Fibroblast of skin of right quadriceps (primary cell): ENCODE data around the gene ZNF19.

ENCODE experiments used
- DNase-seq: peaks from one replicate; pipeline ENCODE4 v3.0.0-alpha.2; 2013

ZNF19 gene

DNA sequence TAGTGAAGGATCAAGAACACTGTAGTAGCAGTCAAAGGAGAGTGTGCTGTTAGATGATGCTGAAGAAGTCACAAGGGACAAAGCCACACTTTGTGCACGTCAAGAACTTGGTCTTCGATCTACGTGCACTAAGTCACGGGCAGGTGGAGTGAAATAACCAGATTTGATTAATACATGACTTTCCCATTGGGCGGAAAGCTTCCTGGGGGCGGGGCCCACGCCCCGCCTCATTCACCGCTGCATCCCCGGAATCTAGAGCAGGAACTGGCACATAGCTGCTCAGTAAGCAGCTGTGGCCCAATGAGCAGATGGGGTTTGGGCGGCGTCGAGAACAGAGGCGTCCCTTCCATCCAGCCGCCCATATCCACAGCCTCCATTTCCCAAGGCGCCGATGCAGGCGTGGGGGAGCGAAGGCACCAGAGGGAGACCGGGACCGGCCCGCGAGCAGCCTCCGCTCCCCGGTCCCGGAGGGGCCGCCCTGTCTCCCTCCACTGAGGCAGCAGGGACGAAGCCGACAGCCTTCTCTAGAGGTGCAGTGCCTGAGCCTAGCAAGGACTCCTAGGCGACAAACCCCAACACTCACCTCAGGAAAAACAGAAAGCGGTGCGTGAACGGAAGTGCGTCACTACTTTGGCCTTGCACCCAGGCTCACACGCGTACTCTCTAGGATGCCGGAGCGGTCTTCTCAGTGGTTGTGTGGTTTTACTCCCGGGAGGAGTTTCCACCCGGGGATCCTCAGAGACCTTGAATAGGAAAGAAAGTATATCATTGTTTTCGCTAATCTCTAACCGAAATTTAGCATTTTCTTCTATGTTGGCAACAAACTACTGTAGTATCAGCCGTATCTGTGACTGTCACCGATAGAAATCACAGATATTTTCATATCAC is 4.9 kb downstream of the ZNF19 start:
- peak; percentile 91 for DNase-seq

DNA sequence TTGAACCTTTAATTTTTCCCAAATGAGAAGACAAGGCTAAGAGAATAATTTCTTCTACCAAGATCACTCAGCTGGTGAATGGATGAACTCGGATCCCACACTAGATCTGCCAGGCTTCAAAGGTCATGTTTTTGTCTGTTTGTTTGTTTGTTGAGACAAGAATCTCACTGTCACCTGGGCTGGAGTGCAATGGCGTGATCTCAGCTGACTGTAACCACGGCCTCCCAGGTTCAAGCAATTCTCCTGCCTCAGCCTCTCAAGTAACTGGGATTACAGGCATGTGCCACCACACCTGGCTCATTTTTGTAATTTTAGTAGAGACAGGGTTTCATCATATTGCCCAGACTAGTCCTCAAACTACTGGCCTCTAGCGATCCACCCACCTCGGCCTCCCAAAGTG is 6.6 kb downstream of the ZNF19 start:
- no peak for DNase-seq

DNA sequence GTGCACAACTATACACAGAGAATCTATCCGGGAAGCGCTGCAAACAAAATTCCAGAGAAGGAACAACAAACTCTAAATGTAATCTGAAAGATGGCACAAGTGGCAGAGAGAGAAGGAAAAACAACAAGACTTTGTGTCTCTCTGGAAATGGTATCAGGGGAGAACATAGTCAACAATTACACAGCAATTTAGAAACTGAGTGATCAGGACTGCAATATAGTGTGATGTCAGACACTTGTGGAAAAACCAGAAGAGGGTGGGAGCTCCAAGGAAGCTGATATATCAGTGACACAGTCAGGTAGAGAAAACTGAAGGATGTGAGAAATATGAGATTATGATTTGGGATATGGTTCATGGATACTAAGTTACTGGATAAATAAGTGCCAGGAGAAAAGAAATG is 8.2 kb downstream of the ZNF19 start:
- no peak for DNase-seq

DNA sequence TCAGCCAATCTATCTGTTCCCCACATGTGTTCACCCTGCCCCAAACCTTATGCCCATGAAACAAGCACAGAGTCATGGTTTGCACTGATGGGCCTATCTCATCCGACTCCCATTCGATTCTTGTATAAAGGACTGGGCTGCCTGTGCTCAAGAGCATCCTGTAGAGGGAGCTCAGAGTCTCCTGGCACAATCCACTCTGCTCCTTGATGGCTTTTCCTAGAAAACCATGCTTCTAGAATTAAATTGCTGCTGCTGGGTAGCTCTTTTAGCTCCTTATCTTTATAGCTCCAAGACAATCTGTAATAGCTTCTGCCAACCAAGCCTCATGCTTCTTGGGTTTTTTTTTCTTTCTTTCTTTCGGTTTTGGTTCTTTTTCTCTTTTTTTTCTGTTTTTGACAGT is 9.7 kb downstream of the ZNF19 start:
- DNase-seq: no peak

DNA sequence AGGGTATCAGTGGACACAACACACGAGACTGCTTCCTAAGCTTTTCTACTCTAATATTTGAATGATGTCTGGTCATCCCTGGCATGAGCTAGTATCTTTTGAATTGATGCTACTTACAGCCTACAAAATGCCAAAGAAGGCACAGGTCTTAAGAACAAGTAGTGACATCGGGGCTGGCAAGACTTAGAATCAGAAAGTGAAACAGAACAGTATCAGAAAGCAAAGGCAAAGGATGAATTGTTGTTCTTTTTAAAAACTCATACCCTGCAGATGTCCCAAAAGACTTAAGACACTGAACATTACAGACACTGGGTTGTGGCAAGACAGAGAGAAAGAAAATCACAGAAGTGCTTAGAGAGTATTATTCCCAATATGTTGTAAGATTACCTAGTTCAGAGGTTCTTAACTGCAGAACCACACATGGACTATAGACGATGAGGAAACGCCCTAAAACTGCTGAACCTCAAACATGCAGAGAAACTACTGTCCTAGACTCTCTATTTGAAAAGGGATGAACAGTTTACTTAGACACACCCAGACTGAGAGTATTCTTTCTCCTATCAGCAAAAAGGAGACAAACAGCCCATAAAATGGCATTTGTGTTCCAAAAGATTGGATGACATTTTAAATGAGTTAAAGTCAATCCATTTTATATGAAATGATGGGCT is 12.5 kb downstream of the ZNF19 start:
- DNase-seq: no peak

DNA sequence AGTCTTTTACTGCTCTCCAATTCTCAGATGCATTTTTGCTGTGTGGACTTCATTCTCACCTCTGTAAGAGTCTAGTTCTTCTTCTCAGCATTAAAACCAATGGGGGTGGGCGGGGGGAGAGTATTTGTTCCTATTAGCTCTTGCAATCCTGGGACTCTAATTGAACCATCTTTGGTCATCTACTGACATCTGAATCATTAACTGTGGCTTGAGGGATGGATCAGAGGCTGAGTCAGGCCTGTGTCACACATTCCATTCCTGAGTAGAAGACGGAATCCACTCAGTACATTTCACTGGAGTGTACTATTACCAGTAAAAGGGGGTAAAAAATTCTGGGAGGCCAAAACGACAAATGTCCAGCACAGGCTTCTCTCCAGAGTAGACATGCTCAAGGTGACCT is 14.3 kb downstream of the ZNF19 start:
- DNase-seq: peak; percentile 94

DNA sequence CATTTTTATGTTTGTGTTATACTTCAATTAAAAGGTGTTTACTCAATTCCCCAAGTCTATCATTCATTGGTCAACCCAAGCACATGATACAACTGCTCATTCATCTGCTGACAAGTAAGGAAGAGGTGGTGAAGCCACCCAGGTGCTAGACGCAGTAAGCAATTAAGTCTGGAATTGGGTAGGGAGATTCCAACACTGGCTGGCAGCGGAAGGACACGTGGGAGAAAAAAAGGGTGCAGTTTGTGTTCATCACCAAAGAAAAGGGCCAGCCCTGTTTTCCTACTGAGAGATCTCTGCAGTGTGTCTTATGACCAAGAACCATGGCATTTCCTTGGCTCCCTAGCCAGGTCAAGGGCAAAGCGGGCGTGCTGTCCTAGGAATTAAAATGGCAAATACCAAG is 15.2 kb downstream of the ZNF19 start:
- no peak for DNase-seq

DNA sequence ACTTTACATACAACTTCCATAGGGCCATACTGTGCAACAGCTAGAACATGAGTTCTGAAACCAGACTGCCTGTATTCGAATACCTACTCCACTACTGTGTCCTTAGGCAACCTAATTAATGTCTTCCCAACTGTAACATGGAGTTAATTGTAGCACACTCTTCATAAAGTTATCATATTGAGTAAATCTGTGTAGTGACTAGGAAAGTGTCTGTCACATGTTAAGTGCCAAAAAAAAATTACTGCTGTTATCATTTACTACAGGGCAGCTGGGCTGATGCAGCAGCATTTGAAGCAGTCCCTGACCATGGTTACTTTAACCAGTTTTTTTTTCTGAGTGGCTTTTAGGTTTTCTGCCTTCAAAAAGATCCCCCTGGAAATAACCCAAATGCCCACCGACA is 16.2 kb downstream of the ZNF19 start:
- no peak for DNase-seq

DNA sequence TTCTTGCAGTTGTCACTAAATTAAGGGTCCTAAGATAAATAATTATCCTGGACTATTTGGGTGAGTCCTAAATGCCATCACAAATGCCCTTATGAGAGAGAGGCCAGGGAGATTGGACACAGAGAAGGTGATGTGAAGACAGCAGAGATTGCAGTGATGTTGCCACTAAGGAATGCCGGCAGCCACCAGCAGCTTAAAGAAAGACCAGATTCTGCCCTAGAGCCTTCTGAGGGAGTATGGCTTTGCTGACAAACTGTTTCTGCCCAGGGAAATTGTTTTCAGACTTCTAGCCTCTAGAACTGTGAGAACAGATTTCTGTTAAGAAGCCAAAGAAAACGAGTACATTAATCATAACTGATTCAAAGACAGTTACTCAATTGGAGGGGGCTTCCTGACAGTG is 17.1 kb downstream of the ZNF19 start:
- no peak for DNase-seq

DNA sequence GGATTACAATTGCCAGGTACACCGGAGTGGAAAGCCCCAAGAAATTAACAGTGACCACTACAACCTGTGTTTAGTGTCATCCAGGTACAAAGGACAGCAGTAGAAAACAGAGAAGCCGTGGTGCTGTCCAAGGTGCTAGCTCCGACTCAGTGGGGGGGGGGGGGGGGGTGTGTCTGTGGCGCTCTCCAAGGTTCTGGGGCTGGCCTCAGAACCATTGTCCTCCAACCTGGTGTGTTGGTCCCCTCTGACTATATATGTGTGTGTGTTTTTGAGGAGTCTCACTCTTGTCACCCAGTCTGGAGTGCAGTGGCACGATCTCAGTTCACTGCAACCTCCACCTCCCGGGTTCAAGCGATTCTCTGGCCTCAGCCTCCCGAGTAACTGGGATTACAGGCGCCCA is 21.3 kb downstream of the ZNF19 start:
- peak; percentile 39 for DNase-seq

DNA sequence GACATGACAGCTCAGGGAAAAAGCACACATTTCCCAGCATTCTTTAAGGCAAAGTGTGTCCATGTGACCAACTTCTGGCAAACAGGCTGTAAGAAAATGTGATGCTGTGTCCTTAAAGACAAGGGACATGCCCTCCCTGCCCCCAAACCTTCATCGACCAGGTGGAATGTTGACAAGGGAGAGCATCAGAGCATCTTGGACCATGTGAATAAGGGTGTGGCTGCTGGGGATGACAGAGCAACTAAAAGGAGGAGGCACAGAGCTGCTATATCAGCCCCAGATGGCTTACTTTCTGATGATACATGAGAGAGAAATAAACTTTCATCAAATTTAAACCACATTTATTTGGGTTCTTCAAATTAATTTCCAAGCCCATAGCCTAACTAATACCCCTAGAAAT is 24.9 kb downstream of the ZNF19 start:
- DNase-seq: no peak

DNA sequence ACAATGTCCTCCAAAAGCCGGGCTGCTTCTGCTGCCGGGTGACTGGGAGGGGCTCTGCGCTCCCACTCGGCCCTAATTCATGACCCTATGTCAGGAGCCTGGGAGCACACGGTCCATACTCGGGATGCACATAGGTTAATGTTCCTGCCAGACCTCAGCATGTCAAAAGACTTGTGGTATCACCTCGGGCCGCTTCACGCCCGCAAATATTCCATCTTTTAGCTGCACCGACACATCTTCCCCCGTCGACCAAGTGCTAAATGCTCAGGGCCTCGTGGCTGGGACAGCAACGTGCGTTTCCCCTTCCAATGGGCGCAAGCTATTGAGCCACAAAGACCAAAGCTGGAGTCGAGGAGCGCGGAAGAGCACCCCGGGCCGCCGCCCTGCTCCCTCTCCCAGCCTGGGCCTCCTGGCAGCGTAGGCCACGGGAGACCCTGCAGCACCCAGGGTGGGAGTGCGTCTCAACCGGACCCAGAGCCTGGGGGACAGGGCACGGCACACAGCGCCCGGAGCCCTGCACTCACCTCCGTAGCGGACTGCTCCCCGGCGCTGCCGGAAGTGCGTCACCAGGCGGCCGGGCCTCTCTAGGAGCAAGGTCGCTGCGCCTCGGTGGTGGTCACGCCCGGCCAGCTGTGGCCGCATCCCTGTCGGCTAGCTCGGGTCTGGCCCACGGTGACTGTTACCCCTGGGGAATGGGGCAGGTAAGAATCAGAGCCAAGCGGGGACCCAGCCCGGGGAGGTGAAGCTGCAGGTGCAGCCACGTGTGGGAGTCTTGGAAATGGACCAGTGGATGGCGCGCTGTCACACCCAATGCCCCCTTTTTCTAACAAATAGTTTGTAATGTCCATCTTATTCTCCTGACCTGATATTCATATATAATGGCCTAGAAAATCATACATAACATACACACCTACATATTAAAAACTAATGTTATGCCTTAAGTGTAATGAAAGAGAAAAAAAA is 27.2 kb downstream of the ZNF19 start, which contains the start of gene ZNF23:
Gene ZNF23, minus strand, starts transcription at position 562 of the 963 bp plus-strand sequence. CDS start 5,451 bp downstream, outside the sequence.
- DNase-seq: peak; percentile 70

DNA sequence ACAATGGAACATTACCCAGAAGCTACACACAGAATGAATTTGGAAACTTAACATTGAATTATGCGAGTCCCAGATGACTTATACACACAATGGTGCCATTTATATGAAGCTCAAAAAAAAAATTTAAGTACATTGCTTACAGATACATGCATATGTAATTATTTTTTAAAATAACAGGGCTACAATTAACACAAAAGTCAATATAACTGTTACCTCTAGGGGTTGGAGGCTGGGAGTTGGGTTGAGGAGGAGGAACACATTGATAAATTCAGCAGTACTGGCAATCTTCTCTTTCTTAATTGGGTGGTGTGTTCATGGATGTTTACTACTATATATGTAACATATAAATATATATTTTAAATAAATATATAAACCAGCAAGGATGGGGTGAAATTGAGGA is 28.2 kb downstream of the ZNF19 start:
- no peak for DNase-seq

DNA sequence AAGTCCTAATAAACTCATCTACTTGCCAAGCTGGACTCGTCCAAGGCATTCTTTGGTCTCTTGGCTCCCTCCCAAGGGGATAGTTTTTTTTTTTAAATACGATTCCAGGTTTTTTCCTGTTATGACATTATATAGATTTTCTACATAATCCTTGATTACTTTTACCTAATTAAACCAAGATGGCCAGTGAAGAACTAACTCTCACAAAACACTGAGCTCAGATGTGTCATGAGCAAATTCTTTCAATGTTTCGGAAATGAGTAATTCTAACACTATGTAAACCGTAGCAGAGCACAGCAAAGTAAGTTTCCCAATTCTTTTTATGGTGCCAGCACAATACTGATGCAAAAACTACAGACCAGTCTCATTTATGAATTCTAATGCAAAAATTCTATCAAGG is 28.9 kb downstream of the ZNF19 start:
- DNase-seq: peak; percentile 93

DNA sequence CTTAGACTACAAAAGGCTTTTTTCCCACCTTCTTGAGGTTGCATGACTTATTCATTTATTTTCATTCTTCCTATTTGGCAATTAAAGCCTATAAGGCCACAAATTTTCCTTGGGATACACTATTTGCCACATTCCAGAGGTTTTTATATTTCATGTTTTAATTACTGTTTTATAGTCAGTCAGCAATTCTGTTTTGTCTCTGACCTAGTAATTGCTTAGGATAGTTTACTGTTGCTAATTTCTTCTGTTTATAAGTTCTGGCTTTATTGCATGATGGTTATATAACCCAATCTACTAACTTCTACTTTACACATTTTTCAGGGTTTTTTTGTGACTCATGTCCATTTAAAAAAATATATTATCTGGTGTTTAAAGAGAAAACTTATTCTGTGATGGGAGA is 29.6 kb downstream of the ZNF19 start:
- no peak for DNase-seq

DNA sequence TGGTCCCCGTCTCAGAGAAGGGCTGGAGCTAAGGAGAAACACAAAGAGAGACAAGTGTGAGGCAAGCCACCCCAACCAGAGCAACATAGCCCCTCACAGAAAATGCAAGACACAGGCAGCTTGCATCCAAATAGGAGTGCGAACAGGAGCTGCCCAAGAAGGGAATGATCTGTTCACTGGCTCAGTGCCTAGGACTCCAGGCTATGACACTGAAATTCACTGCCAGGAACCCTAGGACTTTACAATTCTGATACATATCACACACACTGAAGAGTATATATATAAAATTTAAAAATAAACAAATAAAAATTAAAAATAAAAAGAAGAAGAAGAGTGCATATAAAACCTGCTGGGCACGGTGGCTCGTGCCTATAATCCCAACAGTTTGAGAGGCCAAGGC is 32.3 kb downstream of the ZNF19 start:
- DNase-seq: no peak

DNA sequence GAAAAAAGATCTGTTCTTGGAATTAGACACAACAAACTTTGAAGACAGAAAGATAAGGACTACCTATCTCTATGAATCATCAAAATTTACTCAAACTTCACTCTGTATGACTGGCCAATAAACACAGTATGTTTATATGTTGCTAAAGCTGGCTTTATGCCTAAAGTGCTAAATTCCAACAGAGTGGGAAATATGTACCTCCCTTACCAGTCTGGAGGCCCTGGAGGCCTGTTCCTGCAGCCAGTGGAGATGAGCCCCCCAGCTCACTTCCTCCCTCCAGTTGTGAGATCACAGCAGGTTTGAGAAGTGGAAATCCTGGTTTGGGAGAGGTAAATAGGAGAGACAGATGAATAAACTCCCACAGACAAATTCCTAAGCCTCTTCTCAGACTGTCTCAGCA is 36.1 kb downstream of the ZNF19 start:
- no peak for DNase-seq

DNA sequence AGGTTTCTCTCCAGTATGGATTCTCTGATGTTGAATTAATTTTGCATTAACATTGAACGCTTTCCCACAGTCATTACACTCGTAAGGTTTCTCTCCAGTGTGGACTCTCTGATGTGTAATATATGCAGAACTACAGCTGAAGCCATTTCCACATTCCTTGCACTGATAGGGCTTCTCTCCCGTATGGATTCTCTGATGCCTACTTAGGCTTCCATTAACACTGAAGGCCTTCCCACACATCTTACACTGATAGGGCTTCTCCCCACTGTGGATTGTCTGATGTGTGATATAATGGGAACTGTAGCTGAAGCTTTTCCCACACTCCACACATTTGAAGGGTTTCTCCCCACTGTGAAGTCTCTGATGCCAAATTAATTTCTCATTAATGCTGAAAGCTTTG is 40.1 kb downstream of the ZNF19 start:
- no peak for DNase-seq

DNA sequence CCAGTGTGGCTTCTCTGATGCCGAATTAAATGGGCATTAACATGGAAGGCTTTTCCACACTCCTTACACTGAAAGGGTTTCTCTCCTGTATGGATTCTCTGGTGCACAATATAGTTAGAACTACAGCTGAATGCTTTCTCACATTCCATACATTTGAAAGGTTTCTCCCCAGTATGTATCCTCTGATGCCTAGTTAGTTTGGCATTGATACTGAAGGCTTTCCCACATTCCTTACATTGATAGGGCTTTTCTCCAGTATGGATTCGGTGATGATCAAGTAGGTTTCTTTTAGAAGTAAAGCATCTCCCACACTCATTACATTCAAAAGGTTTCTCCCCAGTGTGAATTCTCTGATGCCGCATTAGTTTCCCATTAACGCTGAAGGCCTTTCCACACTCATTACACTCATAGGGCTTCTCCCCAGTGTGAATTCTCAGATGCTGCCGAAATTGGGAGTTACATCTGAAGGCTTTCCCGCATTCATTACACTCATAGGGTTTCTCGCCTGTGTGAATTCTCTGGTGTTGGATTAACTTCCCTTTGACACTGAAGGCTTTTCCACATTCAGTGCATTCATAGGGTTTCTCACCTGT is 40.8 kb downstream of the ZNF19 start:
- DNase-seq: no peak

DNA sequence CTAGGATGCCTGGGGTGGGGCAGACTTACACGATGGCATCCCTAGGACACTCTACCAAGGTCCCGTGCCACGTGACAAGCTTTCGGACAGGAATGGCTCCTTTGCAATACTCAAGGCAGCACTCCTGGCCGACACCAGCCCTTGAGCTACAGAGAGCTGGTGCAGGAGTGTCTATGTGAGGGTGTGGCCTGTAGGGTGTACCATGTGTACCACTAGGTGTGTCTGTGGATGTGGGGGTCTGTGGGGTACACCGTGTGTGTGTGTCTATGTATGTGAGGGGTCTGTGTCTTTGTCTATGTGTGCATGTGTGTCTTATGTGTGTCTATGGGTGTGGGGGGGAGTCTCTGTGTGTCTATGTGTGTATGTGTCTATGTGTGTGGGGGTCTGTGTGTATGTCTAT is 45.4 kb downstream of the ZNF19 start:
- DNase-seq: no peak

DNA sequence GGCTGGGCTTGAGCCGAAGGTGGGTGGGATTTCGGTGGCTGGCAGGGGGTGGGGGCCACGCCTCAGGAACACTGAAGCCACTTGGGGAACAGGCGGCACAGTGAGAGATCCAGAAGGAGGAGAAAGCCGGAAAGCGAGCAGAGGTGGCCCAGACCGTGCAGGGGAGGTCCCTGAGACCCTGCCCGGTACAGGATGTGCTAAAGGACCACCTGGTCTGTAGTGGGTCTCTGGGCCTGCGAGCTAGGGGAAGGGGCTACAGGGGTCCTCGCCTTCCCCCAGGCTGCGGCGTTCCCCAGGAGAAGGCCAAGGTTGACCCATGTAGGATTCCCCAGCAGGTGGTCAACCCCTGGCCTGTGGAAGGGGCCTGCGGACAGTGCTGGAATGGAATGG is 47.1 kb downstream of the ZNF19 start, which contains the start of gene TLE7:
Gene TLE7, minus strand, starts transcription at position 4 of the 390 bp plus-strand sequence. CDS start 8,730 bp downstream, outside the sequence.
- DNase-seq: no peak

DNA sequence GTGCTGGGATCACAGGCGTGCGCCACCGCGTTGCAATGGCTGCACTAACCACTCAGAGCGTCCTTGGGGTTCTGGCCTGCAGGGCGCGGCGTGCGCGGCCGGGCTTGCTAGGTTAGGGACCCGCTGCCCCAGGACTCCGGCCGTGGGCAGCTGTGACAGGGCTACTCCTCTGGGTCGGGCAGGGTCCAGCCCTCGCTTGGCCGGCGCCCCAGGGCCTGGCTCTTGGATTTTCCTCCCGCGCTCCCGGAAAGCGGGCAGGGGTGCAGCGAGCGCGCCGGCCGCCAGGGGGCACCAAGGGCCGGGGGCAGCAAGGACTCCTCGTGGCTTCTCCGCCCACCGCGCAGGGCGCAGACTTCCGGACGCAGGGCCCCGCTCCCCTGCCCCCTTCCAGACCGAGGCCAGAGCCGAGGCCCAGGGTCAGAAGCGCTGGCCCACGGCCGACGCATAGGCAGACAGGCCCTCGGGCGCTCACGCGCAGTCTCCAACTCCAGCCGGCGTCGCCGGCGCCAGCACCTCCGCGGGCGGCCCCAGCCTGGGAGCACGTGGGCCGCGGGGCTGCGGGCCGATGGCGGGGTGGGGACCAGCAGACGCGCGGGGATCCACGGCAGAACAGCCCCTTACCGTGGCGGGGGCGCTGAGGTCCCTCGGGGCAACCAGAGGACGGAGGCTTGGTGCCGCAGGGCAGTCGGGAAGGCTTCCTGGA is 47.6 kb downstream of the ZNF19 start:
- DNase-seq: no peak
